Sigmoid colon (tissue), 4 donors: Measurements from ENCODE around the gene METTL26.

Experiments used
- EP300 ChIP-seq, 4 donors: sonication (generic); formaldehyde crosslinking; IDR thresholded peaks; one replicate each; pipeline ENCODE4 v1.6.1; 2017; ENCODE audit warnings: antibody characterized with exemption in 4 of 4
- POLR2A ChIP-seq, 2 donors: fragments of 450-650 bp; IDR thresholded peaks; one replicate each; pipeline ENCODE4 v1.6.1; 2016; ENCODE audit warnings: antibody characterized with exemption in 2 of 2, mild to moderate bottlenecking in 2 of 2, moderate library complexity in 2 of 2
- POLR2AphosphoS5 ChIP-seq, 4 donors: sonication (generic); formaldehyde crosslinking; IDR thresholded peaks; one replicate each; pipeline ENCODE4 v1.6.1; 2017; ENCODE audit warnings: antibody characterized with exemption in 4 of 4
- TF ChIP-seq, protein P1 (sequence below), 4 experiments: fragments of 450-650 bp in 3 of 4; fragments of 200-600 bp in 1 of 4; IDR thresholded peaks; one replicate each; pipeline ENCODE4 v1.5.1; 2016 to 2019; ENCODE audit warnings: antibody characterized with exemption in 4 of 4, mild to moderate bottlenecking in 3 of 4, moderate library complexity in 2 of 4

- TF ChIP-seq POLR2A (IDR thresholded peaks at IDR 0.05) = no peak
- peak in 1 of 4 donors; percentile 6 for TF ChIP-seq POLR2AphosphoS5 (IDR thresholded peaks at IDR 0.05)
- TF ChIP-seq, protein P1, sequence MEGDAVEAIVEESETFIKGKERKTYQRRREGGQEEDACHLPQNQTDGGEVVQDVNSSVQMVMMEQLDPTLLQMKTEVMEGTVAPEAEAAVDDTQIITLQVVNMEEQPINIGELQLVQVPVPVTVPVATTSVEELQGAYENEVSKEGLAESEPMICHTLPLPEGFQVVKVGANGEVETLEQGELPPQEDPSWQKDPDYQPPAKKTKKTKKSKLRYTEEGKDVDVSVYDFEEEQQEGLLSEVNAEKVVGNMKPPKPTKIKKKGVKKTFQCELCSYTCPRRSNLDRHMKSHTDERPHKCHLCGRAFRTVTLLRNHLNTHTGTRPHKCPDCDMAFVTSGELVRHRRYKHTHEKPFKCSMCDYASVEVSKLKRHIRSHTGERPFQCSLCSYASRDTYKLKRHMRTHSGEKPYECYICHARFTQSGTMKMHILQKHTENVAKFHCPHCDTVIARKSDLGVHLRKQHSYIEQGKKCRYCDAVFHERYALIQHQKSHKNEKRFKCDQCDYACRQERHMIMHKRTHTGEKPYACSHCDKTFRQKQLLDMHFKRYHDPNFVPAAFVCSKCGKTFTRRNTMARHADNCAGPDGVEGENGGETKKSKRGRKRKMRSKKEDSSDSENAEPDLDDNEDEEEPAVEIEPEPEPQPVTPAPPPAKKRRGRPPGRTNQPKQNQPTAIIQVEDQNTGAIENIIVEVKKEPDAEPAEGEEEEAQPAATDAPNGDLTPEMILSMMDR (IDR thresholded peaks at IDR 0.05) = no peak
- no peak for TF ChIP-seq EP300 (IDR thresholded peaks at IDR 0.05)
These were observed 49.2 kb downstream of the METTL26 start for GRCh38 chr16:586645-587590.
